NCI-H1048 (cell line): ENCODE results near the gene PNMA8A.

Experiments used
- DNase-seq: peaks from one replicate; lab custom pipeline; 2025; lab: John Stamatoyannopoulos, UW

PNMA8A gene

DNA sequence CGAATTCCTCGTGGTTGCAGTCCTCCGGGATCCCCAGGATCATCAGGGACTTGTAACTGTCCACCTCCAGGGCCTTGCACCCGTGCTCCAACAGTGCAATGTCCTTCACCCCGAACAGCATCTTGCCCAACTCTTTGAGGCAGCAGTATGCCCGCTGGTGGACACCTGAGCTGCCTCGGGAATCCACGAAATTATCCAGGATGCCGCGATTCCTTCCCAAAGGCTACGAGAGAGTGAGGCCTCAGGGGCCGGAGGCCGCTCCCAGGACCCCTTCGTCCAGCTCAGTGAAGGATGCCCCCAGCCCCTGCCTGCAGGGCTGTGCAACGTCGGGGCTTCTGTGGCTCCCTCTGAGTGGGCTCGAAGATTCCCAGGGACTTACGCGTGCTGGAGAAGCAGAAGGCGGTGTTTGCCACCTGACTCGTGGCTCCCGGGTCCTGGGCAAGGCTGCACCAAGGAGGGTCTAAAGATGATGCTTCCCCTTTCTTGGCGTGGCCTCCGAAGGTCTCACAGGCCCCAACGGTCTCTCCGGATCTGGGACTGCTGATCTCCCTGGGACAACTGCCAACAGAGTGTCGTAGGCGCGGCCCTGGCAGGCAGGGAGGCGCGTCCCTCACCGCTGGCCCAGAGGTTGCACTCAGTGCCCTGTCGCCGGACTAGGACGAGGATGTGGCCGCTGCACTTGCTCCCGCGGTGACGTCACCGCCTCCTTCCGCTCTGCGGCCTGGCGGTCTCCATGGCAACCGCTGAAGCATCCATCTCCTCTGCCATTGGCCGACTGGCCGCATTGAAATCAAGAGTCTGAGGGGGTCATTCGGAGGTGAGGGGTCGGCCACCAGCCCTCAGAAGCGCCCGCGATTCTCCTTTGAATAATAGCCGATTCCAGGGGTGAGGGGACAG, 42.9 kb downstream of the PNMA8A start, which contains the start of gene PNMA8C:
TSS of gene PNMA8C (minus strand) at position 698 of the 897 bp plus-strand sequence. CDS start at position 121, 577 bp downstream.
- no peak for DNase-seq

DNA sequence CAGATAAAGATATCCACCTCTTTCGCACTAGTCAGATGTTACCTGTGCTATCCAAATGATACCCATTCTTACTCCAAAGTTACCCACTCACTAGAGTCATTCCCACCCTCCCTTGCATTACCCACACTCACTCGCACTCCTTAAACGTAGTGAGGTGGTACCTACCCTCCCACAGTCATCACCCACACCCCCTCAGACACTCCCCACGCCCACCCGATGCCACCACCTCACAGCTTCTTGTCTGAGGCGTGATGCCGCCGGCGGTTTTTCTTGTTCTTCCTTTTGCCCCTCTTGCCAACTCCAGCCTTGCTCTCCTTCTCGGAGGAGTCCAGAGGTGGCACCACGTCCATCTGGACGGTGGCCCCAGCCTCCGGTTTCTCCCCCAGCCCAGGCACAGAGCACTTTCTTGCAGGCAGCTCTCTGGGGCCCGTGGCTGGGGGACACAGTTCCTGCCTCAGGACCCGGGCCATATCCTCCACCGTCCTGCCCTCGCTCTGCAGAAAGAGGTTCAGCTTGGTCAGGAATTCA, 43.8 kb downstream of the PNMA8A start:
- DNase-seq = no peak

DNA sequence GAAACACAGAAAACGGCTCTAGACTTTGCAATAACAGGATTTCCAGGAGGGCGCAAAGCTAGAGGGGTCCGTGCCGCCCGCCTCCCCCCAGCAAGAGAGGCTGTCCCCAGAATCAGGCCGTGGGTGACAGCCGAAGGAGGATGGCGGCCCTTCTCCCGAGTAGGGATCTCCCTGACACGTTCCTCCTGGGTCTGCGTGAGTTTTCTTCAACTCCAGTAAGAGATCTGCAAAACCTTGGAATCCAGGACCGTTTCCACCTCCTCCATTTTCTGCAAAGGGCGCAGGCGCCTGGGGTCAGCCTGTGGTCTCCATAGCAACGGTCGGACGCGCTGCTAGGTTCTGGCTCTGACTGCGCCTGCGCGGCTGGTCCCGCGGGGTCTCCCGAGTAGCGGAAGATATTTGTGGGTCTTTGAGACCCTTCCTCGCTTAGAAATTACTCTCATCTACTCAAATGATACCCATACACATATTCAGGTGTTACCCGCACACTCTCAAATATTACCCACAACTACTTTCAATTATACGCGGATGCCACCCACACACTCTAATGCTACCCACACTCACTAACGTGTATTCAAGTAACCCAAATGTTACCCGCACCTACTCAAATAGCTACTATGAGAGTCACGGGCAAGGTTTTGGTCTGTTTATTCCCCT, 44.7 kb downstream of the PNMA8A start:
- DNase-seq = no peak

DNA sequence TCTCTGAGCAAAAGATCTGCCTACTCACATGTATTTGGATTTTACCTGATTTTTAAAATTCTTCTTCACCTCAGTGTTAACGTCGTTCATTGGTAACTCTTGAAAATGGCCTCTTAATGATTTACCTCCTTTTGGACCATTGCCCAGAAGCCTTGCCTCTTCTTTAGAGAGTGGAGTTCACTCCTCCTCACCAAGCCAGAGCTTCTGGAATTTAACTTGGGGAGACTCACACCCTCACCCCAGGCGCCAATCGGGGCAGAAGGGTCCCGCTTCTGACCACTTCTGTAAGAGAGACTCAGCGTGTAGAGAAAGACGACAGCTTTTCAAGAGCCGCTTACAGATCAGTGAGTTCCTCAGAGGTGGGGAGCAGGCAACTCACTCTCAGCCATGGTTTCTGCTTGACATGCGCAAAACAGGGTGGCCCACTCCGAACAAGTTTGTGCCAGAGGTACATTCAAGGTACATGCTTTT, 45.3 kb downstream of the PNMA8A start:
- DNase-seq = no peak

DNA sequence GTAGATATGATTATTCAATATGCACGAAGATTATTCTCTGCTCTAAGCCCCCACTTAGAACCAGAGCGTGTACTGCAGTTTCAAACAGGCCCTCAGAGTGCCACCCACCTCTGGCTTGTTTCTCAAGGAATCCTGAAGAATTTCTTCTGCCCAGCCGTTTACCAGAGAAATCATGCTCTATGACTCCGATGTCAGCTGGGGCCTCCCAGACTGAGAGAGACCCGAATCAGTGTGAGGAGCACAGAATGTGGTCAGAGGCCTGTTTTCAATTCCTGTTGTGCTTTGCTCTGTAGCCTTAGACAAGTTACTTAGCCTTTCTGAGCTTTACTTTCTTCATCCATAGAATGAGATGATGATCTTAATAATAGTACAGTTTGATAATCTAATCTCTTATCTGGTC, 48.2 kb downstream of the PNMA8A start:
- DNase-seq = no peak

DNA sequence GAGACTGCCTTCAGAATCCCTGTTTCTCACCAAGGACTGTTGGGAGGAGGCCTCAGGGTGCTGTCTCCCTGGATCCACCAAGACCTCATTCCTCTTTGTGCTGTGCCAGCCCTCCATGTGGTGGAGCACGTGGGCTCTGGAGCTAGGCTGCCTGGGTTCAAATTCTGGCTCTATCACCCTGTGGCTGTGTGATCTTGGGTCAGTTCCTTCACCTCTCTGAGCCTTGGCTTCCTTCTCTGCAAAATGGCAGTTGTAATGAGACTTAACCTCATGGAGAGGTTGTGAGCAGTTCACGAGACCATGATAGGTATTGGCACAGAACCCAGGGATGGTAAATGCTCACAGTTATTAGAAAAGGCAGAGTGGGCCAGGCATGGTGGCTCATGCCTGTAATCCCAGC, 49.0 kb downstream of the PNMA8A start:
- no peak for DNase-seq

DNA sequence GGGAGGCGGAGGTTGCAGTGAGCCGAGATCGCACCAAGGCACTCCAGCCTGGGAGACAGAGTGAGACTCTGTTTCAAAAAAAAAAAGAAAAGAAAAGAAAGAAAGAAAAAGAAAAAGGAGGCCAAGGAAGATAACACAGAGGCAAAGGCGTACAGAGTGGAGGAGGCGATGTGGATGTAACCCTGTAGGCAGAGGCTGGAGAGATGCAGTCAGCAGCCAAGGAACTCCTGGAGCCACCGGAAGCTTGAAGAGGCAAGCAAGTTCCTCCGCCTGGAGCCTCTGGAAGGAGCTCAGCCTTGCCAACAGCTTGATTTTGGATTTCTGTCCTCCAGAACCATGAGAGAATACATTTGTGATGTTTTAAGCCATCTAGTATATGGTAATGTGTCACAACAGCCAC, 51.3 kb downstream of the PNMA8A start:
- no peak for DNase-seq
